ENCODE results near the gene MRPL54.

The MRPL54 gene

GRCh38 chr19:3762501-3763459 lies at the start of gene MRPL54:
Gene MRPL54, plus strand, starts transcription at chr19:3762682. Its CDS starts 19 bp downstream, at chr19:3762701.
- DNase-seq, result peak; percentile 90

DNA sequence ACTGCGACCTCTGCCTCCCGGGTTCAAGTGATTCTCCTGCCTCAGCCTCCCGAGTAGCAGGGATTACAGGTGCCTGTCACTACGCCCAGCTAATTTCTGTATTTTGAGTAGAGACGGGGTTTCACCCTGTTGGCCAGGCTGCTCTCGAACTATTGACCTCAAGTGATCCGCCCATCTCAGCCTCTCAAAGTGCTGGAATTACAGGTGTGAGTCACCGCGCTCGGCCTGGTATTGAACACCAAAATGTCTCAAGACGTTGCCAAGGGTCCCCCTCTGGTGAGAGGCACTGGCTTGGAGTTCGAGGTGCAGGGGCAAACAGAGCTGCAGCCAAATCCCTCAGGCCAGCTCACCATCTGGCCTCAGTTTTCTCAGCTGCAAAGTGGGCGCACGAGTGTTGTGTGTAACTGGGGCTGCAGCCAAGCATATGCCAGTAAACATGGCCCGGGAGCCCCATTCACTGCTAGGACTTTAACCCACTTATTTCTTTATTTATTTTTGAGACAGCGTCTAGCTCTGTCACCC lies 46.3 kb upstream of the MRPL54 start:
- DNase-seq, result no peak

- DNase-seq, result no peak
Observed at GRCh38 chr19:3719868-3720267, 42.6 kb upstream of the MRPL54 start.

GRCh38 chr19:3720349-3720917 lies 42.0 kb upstream of the MRPL54 start:
- DNase-seq, result no peak

GRCh38 chr19:3721131-3721886 lies 41.2 kb upstream of the MRPL54 start:
- DNase-seq, result peak; percentile 45

- DNase-seq, result no peak
Observed at GRCh38 chr19:3721887-3722442, 40.5 kb upstream of the MRPL54 start.

DNA sequence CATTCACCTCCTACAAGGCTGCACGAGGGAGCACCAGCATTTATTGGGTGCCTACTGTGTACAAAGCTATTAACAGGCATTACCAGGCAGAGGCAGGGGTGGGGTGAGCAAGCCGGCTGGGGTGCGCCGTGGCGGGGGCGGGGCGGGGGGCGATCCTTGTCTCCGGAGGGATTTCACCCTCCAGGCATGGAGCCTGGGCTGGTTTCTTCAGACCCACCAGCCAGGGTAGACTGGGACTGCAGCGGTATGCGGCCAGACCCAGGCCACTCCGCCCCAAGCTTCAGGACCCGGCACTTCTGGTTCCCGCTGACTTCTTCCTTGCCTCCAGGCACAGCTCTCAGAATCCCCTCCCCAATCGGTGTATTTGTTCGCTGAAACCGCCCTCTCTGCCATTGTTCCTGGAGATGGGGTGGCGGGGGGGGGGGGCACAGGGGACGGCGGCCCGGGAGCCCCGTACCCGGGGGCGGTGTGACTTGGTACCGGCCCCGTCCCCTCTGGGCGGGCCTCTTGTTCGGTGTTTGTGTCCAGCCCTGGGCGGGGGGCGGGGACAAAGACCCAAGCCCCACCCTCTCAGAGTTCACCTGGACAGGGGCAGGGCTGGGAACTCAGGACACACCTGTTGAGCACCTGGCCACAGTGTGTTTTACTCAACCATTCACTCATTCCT lies 39.9 kb upstream of the MRPL54 start:
- no peak for DNase-seq

DNA sequence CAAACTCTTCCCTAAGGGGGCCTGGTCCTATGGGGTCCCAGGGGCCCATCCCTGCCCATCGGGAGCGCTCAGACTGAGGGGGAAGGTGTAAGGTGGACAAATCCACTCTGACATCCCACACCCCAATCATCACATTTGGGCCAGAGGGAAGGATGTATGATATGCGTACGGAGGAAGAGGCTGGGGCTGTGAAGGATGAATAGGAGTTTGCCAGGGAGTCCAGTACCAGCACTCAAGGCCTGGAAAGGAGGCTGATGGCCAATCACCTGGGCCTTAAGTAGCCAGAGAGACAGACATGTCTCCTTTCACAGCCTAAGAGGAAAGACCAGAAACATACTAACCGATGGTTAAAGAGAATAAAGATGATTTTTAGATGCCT lies 39.4 kb upstream of the MRPL54 start:
- no peak for DNase-seq

GRCh38 chr19:3723883-3724282 lies 38.6 kb upstream of the MRPL54 start:
- no peak for DNase-seq

DNA sequence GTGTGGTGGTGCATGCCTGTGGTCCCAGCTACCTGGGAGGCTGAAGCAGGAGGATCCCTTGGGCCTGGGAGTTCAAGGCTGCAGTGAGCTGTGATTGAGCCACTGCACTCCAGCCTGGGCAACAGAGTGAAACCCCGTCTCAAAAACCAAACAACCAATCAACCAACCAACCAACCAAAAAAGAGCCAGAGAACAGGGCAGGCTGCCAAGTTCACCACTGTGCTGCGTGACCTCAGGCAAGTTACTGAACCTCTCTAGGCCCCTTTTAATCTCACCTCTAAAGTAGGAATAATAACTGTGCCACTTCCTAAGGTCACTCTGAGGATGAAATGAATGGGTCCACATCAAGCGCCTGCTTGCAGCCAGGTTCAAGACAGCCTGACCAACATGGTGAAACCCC lies 37.4 kb upstream of the MRPL54 start:
- no peak for DNase-seq

DNA sequence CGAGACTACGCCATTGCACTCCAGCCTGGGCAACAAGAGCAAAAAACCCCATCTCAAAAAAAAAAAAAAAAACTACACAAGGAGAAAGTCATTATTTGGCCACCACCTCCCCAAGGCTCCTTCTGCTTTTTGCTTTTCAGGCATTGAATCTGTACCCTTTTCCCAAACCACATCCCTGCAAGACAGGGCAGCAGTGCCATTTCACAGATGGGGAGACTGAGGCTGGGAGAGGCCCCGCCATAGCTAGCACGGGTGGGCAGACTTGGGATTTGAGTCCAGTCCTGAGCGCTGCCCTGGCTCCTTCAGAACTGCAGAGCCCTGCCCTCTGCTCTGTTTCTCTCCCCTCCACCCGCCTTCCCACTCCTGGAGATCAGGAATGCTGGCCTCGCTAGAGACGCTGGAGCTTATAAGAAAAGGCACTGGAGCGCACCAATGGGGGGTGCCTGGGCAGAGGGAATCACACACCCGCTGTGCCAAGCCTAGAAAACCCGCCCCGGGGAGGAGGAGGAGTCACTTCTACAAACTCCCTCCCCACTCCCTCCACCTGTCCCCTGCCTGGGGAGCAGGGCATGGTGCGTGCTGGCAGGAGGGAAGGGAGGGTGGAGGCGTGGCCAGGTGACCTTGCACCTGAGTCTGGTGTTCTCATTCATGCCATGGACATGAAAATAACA lies 36.7 kb upstream of the MRPL54 start:
- peak; percentile 62 for DNase-seq

DNA sequence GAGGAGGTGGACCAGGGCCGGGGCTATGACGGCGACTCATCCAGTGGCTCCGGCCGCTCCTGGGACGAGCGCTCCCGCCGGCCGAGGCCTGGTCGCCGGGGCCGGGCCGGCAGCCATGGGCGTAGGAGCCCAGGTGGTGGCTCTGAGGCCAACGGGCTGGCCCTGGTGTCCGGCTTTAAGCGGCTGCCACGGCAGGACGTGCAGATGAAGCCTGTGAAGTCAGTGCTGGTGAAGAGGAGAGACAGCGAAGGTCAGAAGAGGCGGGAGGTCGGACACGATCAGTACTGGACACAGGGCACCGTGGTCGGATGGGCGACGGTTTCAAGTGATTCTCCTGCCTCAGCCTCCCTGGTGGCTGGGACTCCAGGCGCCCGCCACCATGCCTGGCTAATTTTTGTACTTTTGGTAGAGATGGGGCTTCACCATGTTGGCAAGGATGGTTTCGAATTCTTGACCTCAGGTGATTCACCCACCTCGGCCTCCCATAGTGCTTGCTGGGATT lies 32.0 kb upstream of the MRPL54 start:
- DNase-seq, result no peak

GRCh38 chr19:3732108-3732507 lies 30.4 kb upstream of the MRPL54 start:
- DNase-seq, result no peak

GRCh38 chr19:3733549-3734309 lies 28.8 kb upstream of the MRPL54 start:
- no peak for DNase-seq

- DNase-seq, result no peak
Observed at GRCh38 chr19:3734310-3734600, 28.2 kb upstream of the MRPL54 start.

DNA sequence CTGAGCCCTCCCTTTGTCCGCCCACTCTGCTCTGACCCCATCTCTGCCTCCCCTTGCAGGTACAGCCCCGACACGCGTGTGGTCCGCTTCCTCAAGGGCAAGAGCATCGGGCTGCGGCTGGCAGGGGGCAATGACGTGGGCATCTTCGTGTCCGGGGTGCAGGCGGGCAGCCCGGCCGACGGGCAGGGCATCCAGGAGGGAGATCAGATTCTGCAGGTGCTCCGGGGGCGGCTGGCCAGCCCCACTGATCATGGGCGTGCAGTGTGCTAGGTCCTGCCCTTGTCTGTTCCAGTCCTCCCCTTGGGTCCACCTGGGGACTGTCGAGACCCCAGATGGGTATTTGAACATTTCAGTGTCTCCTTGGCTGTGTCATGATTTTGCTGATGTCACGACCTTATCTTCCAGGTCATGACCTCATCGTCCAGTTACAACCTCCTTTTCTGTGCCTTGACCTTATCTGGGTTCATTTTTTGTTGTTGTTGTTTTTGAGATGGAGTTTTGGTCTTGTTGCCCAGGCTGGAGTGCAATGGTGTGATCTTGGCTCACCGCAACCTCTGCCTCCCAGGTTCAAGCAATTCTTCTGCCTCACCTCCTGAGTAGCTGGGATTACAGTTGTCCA lies 26.3 kb upstream of the MRPL54 start:
- DNase-seq, result no peak

- no peak for DNase-seq
Observed at GRCh38 chr19:3737487-3738205, 24.8 kb upstream of the MRPL54 start.

- DNase-seq, result no peak
Observed at GRCh38 chr19:3738477-3739220, 23.8 kb upstream of the MRPL54 start.

- DNase-seq, result no peak
Observed at GRCh38 chr19:3740431-3740830, 22.1 kb upstream of the MRPL54 start.

All from NCI-H187 treated with DMSO at 0.1 percent for 48 hours (cell line).